NCI-H1105 (cell line): ENCODE data around the gene SNRK.

Experiments used
- DNase-seq: peaks from one replicate; lab custom pipeline; 2025; lab: John Stamatoyannopoulos, UW

Gene SNRK

DNA sequence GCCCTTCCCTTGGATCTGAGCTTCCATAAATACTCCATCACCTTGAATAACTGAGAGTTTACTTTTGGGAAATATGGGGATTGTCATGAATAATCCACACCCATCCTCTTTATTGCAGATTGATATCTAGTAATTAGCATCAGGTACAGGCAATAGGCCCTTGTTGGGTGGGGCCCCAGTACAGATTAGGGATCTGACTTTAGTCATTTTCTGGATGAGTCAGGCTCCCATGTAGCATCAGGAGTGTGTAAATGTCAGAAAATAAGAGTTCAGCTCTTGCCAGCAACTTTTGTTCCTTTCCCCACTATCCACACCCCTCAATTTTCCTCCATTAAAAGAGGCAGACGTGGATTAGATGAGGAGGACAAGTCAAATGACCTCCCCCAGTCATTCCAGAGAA, 17.7 kb upstream of the SNRK start:
- no peak for DNase-seq

DNA sequence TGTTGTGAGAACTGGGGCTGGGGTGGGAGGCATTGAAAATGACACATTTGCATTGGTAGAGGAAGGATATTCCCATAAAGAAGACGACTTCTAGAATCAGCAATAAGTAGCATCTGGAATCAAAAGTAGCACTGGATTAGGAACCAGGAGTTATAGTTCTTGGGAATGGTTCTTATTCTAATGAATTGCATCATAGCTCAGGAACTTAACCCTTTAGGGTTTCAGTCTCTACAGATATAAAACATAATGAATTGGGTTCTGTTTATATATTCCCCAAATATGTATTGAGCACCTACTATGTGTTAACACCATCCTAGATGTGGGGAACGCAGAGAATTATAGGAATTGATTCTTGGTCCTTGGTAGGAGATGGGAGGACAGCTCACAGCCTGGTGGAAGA, 16.3 kb upstream of the SNRK start:
- no peak for DNase-seq

DNA sequence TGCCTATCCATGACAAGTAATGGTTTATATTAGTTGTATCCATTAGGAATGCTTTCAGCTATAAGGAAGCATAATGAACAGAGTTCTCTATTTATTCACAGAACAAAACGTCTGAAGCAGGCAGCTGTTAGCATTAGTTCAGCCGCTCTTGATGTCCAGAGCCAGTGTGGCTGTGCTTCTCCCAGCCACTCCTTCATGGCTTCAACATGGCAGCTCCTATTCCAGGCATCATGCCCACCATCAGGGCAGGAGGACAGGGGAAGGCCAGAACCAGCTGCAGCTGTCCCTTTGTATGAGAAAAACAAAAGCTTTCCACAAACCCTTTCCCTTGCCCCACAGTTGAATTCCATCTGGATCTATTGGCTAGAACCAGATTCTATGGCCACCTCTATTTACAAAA, 12.9 kb upstream of the SNRK start:
- no peak for DNase-seq

DNA sequence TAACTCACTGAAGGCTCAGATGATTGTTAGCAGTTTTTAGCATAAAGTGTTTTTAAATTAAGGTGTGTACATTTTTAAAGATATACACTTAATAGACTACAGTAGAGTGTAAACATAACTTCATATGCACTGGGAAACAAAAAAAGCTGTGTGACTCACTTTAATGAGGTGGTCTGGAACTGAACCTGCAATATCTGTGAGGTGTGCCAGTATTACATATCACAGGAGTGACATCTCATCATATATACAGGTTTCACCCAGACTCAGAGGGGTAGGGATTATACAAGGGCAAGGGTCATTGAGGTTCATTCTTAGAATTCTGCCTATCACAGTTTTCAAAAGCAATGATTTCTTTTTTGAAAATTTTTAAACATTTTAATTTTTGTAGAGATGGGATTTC, 7.3 kb upstream of the SNRK start:
- DNase-seq, result no peak

DNA sequence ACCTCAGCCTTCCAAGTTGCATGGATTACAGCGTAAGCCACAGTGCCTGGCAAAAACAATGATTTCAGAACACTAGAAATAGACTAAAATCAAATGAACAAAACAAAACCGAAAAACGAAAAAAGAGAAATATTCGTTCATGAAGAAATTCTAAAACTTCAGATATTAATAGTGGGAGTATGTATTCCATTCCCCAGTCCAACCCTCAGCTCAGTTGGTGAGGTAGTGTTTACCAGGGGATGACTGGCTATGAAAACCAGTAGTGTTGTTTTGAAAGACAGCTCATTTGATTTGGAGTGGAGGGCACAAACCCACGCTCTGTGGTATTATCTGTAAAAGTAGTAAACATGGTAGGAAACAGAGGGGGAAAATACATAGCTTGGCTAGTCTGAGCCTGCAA, 6.8 kb upstream of the SNRK start:
- no peak for DNase-seq

DNA sequence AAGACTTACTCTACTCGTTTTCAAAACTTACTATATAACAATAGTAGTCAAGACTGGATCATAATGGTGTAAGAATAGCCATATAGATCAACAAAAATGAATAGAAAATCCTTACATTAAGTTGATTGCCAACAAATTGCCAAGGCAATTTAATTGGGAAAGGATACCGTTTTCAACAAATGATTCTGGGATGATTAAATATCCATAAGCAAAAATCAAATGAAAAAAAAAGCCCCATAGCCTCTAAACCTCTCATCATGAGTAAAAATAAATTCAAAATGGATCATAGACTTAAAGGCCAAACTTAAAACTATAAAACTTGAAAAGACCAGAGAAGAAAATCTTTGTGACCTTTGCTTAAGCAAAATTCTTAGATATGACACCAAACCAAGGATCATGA, 5.3 kb upstream of the SNRK start:
- DNase-seq, result no peak

DNA sequence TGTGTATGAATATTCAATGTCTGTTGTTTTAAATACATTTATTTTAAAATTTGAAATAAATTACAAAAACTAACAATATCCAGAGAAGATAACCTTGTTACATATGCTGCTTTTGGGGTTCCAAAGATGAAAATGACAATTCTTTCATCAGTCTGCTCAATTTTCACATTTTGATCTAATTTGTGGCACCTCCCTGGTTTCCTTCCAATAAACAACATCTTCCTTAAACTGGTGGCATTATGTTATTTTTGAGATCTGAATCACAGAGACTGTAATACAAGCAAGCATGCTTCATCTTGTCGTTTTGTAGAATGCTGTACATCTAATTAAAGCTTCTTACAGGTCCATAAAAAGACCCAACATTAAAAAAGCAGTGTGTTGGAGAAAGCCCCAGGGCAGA, 2.2 kb upstream of the SNRK start:
- DNase-seq, result no peak

DNA sequence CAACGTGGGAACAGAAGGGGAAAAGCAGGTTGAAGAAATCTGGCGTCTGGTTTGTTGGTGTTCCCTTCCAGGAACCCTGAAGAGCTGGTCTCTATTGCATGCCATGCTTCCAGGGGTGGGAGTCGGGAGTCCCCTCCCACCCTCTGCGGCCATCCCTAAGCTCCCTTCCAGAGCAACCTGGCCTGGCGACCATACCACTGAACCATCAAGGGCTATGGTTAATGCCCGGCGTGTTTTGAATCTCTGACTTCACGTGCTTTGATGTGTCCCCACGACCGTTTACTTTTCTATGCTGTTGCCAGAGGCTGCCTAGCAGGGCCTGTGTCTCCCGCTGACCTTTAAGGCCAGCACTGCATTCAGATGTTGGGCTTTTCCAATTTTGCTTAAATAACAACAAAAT, 696 bp upstream of the SNRK start:
- no peak for DNase-seq

DNA sequence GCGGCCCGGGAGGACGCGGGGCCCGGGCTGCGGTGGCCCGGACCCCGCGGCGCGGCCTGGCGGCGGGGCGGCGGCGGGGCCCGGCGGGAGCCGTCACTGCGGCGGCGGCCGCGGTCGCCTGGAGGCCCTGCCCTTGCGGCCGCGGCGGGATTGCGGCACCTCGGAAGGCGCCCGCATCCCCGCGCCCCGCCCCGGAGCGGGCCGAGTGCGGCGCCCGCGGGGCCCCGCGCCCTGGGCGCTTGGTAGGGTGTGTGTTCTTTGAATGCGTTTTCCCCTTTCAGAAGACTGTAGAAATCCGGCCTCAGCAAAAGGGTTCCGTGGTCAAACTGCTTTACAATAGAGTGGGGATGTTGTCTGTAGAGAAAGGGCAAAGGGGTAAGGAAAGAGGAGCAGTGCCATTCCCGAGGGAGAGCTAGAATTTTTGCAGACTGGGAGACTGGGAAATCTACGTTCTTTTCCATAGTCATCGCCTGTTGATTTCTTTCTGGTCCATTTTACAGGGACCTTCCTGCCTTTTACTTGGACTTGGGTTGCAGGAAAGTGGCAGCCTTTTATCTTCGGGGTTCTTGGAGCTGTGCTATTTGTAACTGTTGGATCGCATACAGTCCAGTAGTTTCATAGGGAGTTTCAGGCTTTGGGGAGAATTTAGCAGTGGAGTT, 630 bp downstream of the SNRK start:
- no peak for DNase-seq

DNA sequence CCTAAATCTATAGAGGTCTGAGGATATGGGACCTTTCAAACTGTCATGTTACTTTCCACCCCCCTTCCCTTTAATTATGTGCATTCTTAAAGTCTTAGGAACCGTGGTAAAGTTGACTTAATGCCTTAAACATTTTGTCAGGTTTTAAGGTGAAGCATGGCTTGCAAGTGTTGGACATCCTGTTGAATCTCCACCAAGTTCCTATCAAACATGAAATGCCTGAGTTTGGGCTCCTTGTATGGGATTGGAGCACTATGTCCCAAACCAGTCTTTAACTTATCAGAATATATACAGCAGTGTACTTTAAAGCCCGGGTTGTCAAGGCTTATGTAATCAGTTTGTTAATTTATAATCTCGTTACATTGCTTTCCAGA, 1.1 kb downstream of the SNRK start:
- no peak for DNase-seq

DNA sequence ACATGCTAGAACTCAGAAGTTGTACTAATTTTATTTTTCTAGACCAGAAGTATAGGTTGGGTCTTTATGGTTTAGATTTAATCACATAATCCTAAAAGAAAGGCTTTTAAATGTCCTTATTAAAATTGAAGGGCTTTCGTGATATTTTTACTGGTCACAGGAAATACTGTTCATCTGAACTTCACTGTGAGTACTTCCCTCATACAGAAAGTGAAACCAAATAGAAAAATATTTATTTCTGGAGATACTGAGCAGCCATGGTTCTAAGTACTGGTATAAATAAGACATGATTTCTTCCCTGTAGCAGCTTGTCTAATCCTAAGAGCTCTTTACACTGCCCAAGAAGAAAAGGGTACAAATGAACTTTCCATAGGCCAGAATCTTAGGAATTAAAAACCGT, 2.0 kb downstream of the SNRK start:
- no peak for DNase-seq

DNA sequence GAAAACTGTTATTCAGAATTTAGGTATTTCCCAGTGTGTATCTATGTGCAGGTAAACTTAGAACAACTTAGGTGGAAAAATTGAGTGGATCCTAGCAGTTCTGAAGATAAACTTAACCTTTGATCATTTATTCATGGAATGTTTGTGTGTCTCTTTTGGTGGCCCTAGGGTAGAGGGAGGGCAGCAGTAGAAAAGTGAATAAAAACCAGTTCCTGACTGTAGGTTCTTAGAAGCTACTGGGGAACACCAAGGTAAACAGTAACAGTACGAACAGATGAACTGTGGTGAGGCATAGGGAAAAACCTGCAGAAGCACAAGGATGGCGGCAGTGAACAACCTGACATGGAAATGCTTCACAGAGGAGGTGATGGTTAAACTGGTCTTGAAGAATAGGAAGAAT, 2.5 kb downstream of the SNRK start:
- DNase-seq, result no peak

DNA sequence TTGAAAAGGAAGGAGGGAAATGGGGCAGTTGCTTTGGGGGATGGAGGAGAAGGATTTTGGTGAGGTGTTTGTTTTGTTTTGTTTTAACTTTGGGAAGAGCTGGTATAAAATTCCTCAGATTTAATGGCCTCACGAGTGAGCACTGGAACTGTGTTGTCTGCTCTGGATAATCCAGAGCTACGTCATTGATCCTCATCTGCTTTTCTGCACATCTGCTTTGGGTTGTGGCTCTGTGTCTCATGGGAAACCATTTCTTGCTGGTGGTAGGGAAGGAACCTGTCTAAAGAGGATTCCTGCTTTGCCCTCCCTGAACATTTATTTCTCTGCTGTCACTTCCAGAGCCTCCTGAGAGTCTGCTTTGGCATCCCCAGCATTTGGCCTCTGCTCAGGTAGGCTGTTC, 3.1 kb downstream of the SNRK start:
- no peak for DNase-seq

DNA sequence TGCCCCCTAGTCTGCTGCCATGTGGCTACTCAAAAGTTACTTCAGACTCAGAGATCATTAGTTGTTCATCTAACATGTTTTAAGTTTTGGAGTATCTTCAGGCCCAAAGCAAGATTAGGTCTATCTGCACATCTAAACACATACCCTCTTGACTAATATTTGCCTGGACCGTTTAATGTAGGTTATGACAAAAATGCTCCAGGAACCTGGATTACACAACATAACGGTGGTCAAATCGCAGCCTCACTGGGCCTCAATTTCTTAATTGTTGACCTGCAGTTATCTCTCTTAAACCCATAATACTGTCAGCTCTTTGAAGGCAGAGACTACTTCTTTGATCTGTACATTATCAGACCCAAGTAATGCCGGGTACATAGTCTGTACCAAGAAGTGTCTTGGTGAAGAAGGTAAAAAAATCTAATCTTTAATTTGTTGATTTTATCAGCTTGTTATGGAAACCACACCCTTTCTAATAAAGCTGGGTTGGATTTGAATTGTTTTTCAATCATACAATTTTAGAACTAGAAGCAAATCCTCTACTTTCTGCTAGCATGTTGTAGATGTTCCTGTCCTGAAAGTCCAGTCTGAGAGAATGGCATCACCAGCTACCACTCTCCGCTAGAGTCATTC, 3.6 kb downstream of the SNRK start:
- DNase-seq, result no peak

DNA sequence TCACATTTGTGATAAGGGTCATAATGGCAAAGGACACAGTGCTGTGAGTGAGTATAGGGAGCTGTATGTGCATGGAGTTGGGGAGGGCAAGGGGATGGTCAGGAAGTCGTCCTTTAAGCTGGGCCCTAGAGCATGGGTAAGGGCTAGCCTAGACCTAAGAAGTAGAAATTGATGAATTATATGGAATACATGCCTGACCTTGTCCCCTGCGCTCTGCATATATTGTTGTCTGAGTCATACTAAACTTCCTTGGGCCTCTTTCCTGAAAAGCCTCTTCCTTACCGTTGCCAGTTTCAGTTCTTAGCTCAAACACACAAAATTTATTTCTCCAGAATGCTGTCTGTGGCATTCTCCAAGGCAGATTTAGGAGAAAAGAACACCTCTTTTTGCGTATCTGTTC, 4.6 kb downstream of the SNRK start:
- DNase-seq, result no peak

DNA sequence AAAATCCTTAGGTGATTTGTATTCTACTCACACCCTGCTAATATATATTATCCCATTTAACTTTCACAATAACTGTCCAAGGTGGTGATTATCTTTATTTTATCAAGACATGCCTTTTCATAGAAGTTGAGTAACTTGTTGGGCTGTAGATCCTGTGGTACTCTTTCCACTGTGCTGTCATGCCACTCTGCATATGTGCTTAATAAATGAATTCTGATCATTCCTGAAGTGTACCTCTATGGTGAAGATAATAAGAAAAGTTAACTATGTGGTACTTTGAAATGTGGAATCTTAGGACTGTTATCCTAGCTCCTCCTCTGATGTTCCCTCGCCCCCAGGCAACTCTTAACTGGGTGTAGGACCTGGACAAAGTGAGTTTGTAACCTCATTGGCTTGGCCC, 5.2 kb downstream of the SNRK start:
- no peak for DNase-seq

DNA sequence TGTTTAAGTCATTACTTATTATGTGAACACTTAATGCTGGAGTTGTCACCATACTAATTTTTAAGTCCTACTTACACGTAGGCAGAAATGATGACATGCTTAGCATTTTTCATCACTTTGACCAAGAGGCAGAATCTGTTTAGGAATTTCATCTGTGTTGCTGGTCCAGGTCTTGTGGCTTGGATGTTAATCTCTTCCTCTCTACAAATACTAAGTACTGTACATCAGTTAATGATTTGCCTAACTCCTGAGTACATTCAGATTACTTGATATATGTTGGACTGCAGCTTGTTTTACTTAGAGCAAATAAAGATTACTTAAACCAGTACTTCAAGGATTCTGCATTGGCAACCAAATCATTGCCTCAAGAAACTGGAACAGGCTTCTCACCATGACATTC, 8.6 kb downstream of the SNRK start:
- DNase-seq, result no peak

DNA sequence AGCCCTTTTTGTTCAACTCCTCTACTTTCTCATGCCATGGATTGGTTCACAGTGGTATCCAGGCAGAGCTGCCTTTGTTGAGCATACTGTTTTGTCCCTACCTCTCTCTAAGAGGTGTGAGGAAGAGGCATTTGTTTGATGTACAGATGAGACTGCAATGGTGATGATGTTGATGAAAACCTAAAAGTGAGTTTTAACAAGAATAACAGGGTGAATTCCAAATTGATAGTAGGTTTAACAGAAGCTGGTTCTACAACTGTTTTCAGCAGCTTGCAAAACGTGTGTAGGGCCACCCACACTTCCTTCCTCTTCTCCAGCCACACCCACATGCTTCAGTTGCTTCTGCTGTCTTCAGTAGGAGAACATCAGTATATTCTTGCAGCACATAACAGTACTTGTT, 10.2 kb downstream of the SNRK start:
- DNase-seq, result no peak

DNA sequence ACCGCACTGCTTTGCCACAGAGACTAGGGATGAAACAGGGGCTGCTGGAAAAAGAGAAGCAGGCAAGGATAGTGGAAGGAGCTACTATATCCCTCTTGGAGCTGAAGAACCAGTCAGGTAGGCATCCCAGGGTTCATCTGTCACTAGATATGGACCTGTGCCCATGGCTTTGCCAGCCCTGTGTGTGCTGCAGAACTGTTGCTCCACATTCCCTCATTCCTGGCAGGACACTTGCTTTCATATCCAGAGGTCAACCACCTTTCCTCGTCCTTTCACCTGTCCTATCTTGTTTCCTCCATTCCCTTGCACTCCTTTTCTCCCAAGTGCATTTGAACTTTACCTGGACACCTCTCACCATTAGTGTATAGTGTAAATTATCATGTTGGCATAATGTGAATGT, 12.0 kb downstream of the SNRK start:
- DNase-seq, result no peak

DNA sequence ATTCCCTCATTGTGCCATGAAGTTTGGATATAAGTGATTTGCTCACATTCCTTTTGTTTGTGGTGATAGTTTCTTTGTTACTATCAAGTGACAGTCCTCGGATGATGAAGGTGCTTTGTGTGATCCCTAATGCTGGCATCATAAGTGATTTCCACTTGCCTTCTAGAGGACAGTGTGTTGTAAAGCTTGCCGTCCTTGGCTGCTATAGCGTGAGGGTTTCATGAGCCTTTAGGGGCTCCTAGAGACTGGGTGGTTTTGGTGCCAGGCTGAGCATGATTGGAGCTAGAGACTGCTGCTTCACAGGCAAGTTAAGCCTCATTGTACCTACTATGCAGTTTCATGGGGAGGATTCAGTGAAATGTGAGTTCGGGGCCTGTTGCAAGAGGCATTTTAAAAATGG, 12.4 kb downstream of the SNRK start:
- no peak for DNase-seq

DNA sequence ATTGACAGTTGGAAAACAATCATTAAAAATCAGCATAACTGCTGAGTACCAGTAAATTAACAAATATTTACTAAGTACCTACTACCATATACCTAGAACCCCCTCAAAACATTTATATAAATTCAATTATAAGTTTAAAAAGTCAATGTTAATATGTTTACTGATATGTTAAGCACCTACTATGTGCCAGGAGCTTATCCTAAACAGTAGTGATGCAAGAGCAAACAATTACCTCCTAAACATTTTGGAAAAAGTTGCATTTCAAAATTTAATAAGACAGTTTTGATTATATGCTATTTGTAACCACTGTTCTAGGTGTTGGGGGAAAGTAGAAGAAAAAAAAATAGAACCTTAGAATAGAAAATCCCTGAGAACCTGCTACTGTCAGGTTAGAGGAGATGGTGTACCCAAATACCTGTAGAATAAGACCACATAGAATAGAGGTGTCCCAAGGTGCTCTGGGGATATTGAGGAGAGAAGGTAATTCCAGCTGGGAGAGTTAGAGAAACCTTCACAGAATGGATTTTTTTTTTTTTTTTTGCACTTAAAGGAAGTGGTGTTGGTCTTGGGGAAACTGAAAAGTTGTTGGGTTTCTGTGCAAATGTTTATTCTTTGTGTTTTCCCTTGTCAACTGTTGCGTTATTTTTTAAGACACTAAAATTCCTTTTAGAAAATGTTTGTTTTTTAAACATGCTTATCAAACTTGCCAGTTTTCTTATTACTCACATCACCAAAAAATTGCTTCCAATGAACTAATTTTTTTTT, 16.0 kb downstream of the SNRK start:
- DNase-seq, result no peak

DNA sequence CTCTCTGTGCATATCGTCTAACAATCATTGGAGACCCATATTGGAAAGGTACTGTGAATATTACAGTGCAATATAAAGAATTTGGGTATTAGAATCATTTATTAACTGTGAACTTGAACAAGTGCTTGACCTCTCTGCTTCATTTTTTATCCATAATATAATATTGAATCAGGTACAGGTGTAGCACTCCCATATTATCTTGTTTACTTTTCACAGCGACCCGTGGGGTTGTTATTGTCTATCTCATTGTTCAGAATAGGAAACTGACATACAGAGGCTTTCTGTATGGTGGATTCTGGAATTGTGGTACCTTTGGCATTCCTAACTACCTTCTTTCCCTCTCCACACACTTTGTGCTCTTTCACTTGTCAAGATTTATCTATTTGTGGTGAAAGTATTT, 17.8 kb downstream of the SNRK start:
- DNase-seq, result no peak

DNA sequence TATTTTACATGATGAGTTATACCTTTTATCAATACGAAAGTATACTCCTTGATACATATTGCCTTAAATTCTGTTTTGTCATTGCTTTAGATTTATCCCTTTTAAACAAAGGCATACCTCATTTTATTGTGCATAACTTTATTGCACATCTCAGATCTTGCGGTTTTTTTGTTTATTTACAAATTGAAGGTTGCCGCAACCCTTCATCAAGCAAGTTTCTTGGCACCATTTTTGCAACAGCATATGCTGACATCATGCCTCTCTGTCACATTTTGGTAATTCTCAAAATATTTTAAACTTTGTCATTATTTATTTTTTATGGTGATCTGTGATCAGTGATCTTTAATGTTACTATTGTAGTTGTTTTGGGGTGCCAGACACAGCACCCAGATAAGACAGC, 20.9 kb downstream of the SNRK start:
- DNase-seq, result no peak

DNA sequence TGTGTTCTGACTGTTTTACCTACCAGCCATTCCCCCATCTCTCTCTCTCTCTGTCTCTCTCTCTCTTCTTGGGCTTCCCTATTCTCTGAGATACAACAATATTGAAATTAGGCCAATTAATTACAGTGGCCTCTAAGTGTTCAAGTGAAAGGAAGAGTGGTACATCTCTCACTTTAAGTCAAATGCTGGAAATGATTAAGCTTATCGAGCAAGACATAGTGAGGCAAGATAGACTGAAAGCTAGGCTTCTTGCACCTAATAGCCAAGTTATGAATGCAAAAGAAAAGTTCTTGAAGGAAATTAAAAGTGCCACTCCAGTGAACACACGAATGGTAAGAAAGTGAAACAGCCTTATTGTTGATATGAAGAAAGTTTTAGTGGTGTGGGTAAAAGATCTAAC, 21.3 kb downstream of the SNRK start:
- DNase-seq, result no peak
